ENCODE results near the gene FA2H. TPM values are rescaled to one million over a fixed set of nuclear protein-coding genes. Genes with fewer than 3 reads are reported as not detected.

The FA2H gene
- total and polyA plus RNA-seq, 2 experiments from 2014 or later, result 5.7 to 6.3 TPM

DNA sequence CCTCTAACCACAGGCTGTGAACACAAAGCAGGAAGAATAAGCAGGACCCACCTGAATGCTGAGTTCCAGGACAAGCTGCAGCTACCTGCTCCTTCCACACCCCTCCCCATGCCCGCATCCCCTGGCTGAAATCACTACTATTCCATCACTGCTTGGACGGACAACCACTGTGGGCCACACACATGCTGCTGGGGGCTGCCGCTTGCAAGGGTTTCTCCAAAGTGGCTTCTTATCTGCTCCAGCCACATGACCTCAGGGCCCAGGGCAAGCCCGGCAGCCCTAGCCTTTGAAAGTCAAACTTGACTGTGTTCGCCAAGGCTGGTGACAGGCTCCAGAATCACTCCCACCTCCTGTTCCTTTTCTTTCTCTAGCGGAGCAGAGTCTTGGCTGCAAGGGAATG is 18.4 kb downstream of the FA2H start:
- no peak overlapping the region for H3K4me2 ChIP-seq
- peak; percentile 34 for ATAC-seq
- H3K27me3 Mint-ChIP-seq (ENCODE audit: insufficient read depth, low read depth, poor library complexity), result no peaks in the 10 kb centered on the region

DNA sequence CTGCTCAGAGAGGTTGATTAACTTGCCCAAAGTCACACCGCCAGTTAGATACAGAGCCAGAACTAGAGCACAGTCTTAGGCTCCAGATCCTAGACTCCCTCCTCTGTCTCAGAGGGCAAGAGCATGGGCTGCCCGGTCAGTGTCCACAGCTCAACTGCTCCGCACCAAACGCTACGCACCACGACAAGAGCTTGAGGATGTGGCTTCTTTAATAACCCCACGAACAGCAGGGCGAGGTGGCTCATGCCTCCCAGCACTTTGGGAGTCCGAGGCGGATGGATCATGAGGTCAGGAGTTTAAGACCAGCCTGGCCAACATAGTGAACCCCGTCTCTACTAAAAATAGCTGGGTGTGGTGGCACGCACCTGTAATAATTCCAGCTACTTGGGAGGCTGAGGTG is 21.4 kb downstream of the FA2H start:
- Histone ChIP-seq H2AFZ (no peak overlapping the region), H3F3A (replicated peaks; ENCODE audit: low read depth) (no peaks in the 10 kb centered on the region), H3K4me1 (ENCODE audit: insufficient read depth) (no peaks in the 10 kb centered on the region), H3K27me3 (ENCODE audit: insufficient read depth) (no peaks in the 10 kb centered on the region), H3K27ac (ENCODE audit: low read depth) (no peak overlapping the region), H3K79me2 (replicated peaks; ENCODE audit: insufficient read depth) (no peaks in the 10 kb centered on the region), H3K9me2 (ENCODE audit: insufficient read depth) (no peaks in the 10 kb centered on the region), H3K4me2 (no peak overlapping the region), H3K4me3 (no peak overlapping the region), H3K36me3 (ENCODE audit: insufficient read depth) (no peaks in the 10 kb centered on the region), H4K20me1 (replicated peaks; ENCODE audit: insufficient read depth) (0 out of 2 replicates have a peak, but pooled peaks cover 3% of the 10 kb centered on the region)
- H3K4me1 Mint-ChIP-seq, result peaks cover 17% of the 10 kb centered on the region
- ATAC-seq (no peak), DNase-seq (ENCODE audit: low spot score) (no peak)
- no peaks in the 10 kb centered on the region for H3K36me3 Mint-ChIP-seq (ENCODE audit: low read depth)
- no peaks in the 10 kb centered on the region for H3K27me3 Mint-ChIP-seq (ENCODE audit: insufficient read depth, low read depth, poor library complexity)
- peaks cover 2% of the 10 kb centered on the region; the same call in 1 of the 3 replicates for H3K9me3 Mint-ChIP-seq
- no peak overlapping the region for H3K4me3 Mint-ChIP-seq
- H3K27ac Mint-ChIP-seq, result no peak overlapping the region
- TF ChIP-seq JUNB (IDR thresholded peaks at IDR 0.05; ENCODE audit: unreplicated experiment), result no peak
- TF ChIP-seq, protein P1, sequence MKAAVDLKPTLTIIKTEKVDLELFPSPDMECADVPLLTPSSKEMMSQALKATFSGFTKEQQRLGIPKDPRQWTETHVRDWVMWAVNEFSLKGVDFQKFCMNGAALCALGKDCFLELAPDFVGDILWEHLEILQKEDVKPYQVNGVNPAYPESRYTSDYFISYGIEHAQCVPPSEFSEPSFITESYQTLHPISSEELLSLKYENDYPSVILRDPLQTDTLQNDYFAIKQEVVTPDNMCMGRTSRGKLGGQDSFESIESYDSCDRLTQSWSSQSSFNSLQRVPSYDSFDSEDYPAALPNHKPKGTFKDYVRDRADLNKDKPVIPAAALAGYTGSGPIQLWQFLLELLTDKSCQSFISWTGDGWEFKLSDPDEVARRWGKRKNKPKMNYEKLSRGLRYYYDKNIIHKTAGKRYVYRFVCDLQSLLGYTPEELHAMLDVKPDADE (IDR thresholded peaks at IDR 0.05), result no peak

More for the DNA sequence above, 18.4 kb downstream of the FA2H start:
- Histone ChIP-seq H2AFZ (no peak overlapping the region), H4K20me1 (replicated peaks; ENCODE audit: insufficient read depth) (0 out of 2 replicates have a peak, but pooled peaks cover 3% of the 10 kb centered on the region), H3K27me3 (ENCODE audit: insufficient read depth) (no peaks in the 10 kb centered on the region), H3K27ac (ENCODE audit: low read depth) (no peak overlapping the region), H3K4me3 (no peak overlapping the region), H3K9me2 (ENCODE audit: insufficient read depth) (no peaks in the 10 kb centered on the region), H3K4me1 (ENCODE audit: insufficient read depth) (no peaks in the 10 kb centered on the region), H3K36me3 (ENCODE audit: insufficient read depth) (no peaks in the 10 kb centered on the region), H3K79me2 (replicated peaks; ENCODE audit: insufficient read depth) (no peaks in the 10 kb centered on the region), H3F3A (replicated peaks; ENCODE audit: low read depth) (no peaks in the 10 kb centered on the region)
- H3K27ac Mint-ChIP-seq, result no peak overlapping the region
- no peaks in the 10 kb centered on the region for H3K4me1 Mint-ChIP-seq
- no peaks in the 10 kb centered on the region for H3K36me3 Mint-ChIP-seq (ENCODE audit: low read depth)
- H3K9me3 Mint-ChIP-seq, result peaks cover 2% of the 10 kb centered on the region; the same call in 1 of the 3 replicates
- no peak for DNase-seq (ENCODE audit: low spot score)
- TF ChIP-seq POLR2AphosphoS5 (IDR thresholded peaks at IDR 0.05; ENCODE audit: low read depth) (no peak), NANOG (IDR thresholded peaks at IDR 0.05; ENCODE audit: borderline replicate concordance) (no peak), CREB1 (CRISPR knock-in tag; IDR thresholded peaks at IDR 0.05; ENCODE audit: low read depth) (no peak), EZH2 (IDR thresholded peaks at IDR 0.05; ENCODE audit: low read depth, unreplicated experiment) (no peak)
- TF ChIP-seq, protein P2, sequence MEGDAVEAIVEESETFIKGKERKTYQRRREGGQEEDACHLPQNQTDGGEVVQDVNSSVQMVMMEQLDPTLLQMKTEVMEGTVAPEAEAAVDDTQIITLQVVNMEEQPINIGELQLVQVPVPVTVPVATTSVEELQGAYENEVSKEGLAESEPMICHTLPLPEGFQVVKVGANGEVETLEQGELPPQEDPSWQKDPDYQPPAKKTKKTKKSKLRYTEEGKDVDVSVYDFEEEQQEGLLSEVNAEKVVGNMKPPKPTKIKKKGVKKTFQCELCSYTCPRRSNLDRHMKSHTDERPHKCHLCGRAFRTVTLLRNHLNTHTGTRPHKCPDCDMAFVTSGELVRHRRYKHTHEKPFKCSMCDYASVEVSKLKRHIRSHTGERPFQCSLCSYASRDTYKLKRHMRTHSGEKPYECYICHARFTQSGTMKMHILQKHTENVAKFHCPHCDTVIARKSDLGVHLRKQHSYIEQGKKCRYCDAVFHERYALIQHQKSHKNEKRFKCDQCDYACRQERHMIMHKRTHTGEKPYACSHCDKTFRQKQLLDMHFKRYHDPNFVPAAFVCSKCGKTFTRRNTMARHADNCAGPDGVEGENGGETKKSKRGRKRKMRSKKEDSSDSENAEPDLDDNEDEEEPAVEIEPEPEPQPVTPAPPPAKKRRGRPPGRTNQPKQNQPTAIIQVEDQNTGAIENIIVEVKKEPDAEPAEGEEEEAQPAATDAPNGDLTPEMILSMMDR (conservative IDR thresholded peaks at IDR 0.05; ENCODE audit: low read depth in 2 of 2), result no peak
- no peak overlapping the region for H3K4me3 Mint-ChIP-seq

DNA sequence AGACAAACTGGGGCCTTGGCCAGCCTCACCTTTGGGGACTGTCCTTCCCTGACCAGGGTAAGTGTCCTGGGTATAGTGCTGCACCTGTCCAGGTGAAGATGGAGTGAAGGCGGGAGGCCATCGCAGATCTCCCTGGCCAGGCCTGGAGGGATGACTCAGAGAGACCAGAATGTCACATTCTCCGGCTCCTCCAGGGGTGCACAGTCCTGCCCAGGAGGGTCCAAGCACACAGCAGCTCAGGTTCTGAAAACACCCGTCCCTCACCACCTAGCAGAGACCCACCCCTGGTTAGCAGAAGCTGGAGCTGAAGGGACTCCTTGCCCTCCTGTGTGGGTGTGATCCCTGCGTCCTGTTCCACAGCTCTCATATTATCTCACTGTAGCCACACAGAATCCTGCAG is 21.9 kb downstream of the FA2H start:
- no peak overlapping the region for H3K27ac ChIP-seq (ENCODE audit: low read depth)
- peaks cover 17% of the 10 kb centered on the region for H3K4me1 Mint-ChIP-seq
- H3K36me3 Mint-ChIP-seq (ENCODE audit: low read depth), result no peaks in the 10 kb centered on the region
- no peaks in the 10 kb centered on the region for H3K9me2 ChIP-seq (ENCODE audit: insufficient read depth)
- H3K4me3 Mint-ChIP-seq, result no peak overlapping the region
- no peaks in the 10 kb centered on the region for H3K4me1 ChIP-seq (ENCODE audit: insufficient read depth)
- no peaks in the 10 kb centered on the region for H3K79me2 ChIP-seq (replicated peaks; ENCODE audit: insufficient read depth)
- no peak overlapping the region for H3K27ac Mint-ChIP-seq
- no peaks in the 10 kb centered on the region for H3K27me3 ChIP-seq (ENCODE audit: insufficient read depth)
- H3K36me3 ChIP-seq (ENCODE audit: insufficient read depth), result no peaks in the 10 kb centered on the region
- no peaks in the 10 kb centered on the region for H3F3A ChIP-seq (replicated peaks; ENCODE audit: low read depth)
- H3K4me3 ChIP-seq, result no peak overlapping the region
- 0 out of 2 replicates have a peak, but pooled peaks cover 3% of the 10 kb centered on the region for H4K20me1 ChIP-seq (replicated peaks; ENCODE audit: insufficient read depth)
- H3K27me3 Mint-ChIP-seq (ENCODE audit: insufficient read depth, low read depth, poor library complexity), result no peaks in the 10 kb centered on the region
- no peak overlapping the region for H3K4me2 ChIP-seq
- DNase-seq (ENCODE audit: low spot score) (no peak), ATAC-seq (no peak)
- H2AFZ ChIP-seq, result no peak overlapping the region
- H3K9me3 Mint-ChIP-seq, result peaks cover 2% of the 10 kb centered on the region; the same call in 1 of the 3 replicates
- TF ChIP-seq, protein P1 (IDR thresholded peaks at IDR 0.05), result no peak

Measured in GM23338 (cell line).